Epithelial cell of proximal tubule (primary cell): Measurements from ENCODE around the gene APBB2. TPM values are rescaled to one million over a fixed set of nuclear protein-coding genes. Genes with fewer than 3 reads are reported as not detected.

ENCODE experiments used
- DNase-seq: peaks from one replicate; pipeline ENCODE4 v3.0.0-alpha.2; 2011; ENCODE audit warnings: low read depth
- H3K4me3 ChIP-seq: 2 replicates; pipeline ENCODE4 v1.5.1; 2011; ENCODE audit warnings: low read depth, mild to moderate bottlenecking, low read length
- CTCF ChIP-seq: conservative IDR thresholded peaks from 2 replicates; pipeline ENCODE4 v1.5.1; 2012; ENCODE audit warnings: low read depth, mild to moderate bottlenecking, low read length
- total RNA-seq: library from RNA; depleted of rRNA; stranded (reverse); fragments of >200 nt; gene quantifications from 2 replicates; pipeline ENCODE4 v1.2.3, GENCODE V29; 2015

APBB2 gene
- total RNA-seq, 1 donor from 2014 or later: 27.9 TPM

DNA sequence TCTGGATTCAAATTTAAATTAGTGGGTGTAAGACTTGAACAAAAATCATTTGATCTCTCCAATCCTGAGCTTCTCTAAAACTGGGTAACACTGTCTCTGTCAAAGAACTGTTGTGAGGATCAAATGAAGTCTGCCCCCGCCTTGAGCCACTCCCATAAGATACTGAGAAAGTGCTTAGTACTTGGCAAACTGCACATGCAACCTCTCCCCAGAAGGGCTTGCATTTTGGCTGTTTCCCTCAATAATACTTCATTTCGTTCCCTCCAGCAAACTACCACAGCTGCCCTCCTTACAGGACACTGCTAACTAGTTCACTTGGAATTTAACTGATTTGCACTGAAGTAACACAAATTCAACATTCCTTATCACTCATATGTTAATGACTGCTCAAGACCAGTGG is 79.8 kb downstream of the APBB2 start:
- no peak overlapping the region for H3K4me3 ChIP-seq
- TF ChIP-seq CTCF: no peak
- no peak for DNase-seq

GRCh38 chr4:41133454-41134018 is 80.8 kb downstream of the APBB2 start:
- TF ChIP-seq CTCF: no peak

GRCh38 chr4:41132055-41132683 is 82.2 kb downstream of the APBB2 start:
- no peak for TF ChIP-seq CTCF
- H3K4me3 ChIP-seq: no peak overlapping the region
- no peak for DNase-seq

More at GRCh38 chr4:41133454-41134018, 80.8 kb downstream of the APBB2 start:
- no peak overlapping the region for H3K4me3 ChIP-seq
- no peak for DNase-seq

GRCh38 chr4:41129936-41130440 is 84.4 kb downstream of the APBB2 start:
- TF ChIP-seq CTCF: no peak
- no peak for DNase-seq
- no peak overlapping the region for H3K4me3 ChIP-seq

DNA sequence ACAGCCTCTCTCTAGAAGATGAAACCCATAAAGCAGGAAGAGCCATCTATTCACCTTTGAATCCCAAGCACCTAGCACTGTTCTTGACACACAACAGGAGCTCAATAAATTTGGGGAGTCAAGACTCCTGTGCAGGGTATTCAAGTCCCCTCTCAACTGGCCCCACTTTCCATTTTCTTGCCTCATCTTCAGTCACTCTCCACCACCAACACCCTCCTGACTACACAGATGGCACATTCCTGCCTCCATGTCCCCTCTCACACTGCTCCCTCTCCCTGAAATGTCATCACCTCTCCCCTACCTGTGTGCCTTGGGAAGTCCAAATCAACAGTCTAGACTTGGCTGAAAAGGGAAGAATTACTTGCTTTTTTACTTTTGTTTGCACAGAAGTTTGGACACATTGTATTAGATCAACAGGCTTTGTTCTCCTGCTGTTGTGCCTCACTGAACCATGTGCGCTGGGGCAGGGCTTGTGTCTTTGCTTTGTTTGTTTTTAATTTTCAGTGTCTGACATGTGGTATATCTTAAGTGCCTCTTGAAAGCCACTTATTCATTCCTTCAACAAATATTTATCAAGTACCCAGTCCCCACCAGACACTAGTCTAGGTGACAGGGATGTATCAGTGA is 85.1 kb downstream of the APBB2 start:
- H3K4me3 ChIP-seq: no peak overlapping the region
- DNase-seq: no peak
- no peak for TF ChIP-seq CTCF

DNA sequence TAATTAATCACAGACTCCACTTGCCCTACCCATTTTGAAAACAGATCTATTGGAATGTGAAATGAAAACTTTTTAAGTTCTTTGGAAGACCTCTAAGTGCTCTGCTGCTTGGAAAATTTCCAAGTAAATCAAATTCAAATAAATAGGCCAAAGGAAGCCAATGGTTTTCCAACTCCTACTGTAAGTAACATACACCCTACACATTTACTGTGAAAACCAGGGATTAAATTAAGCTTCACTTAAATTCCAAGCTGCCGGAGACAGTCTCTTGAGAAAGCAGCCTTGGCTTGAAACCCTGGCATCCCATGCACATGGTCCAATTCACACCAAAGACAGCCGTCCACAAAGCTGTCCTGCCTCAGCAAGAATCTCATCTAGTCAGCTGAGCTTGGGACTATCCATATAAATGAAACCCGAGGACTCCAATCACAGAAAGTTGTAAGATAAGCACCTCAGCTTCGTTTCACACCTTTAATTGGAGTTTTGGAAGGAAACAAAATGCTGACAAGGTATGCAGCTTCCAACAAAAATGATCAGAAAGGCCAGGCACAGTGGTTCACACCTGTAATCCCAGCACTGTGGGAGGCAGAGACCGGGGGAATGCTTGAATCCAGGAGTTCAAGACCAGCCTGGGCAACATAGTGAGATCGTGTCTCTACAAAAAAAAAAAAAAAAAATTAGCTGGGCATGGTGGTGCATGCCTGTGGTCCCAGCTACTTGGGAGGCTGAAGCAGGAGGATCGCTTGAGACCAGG is 88.6 kb downstream of the APBB2 start:
- TF ChIP-seq CTCF: no peak
- DNase-seq: no peak
- no peak overlapping the region for H3K4me3 ChIP-seq
